Astrocyte of the spinal cord (primary cell): Measurements from ENCODE around the gene FSIP1.

Experiments used
- DNase-seq: peaks from one replicate; pipeline ENCODE4 v3.0.0; 2011; ENCODE audit warnings: low read depth, low spot score
- H3K4me3 ChIP-seq: 2 replicates; pipeline ENCODE4 v1.5.1; 2011; ENCODE audit warnings: low read depth, mild to moderate bottlenecking, low read length, moderate library complexity
- CTCF ChIP-seq: IDR thresholded peaks from 2 replicates; pipeline ENCODE4 v1.5.1; 2012; ENCODE audit warnings: low read depth, mild to moderate bottlenecking, low read length, inconsistent platforms
- in situ Hi-C: cut with HindIII; loops from 2 replicates; pipeline ENCODE4 v1.10.0; 2017; ENCODE audit warnings: low sequenced_read_pairs

FSIP1 gene

GRCh38 chr15:39680868-39681267 lies 101.8 kb downstream of the FSIP1 start:
- in situ Hi-C loops, result no loop called here
- no peak for TF ChIP-seq CTCF
- H3K4me3 ChIP-seq, result no peak overlapping the region
- DNase-seq, result peak; percentile 43

GRCh38 chr15:39672666-39673065 lies 110.0 kb downstream of the FSIP1 start:
- TF ChIP-seq CTCF, result no peak
- H3K4me3 ChIP-seq, result no peak overlapping the region
- in situ Hi-C loops, result no loop called here
- DNase-seq, result no peak

- no peak overlapping the region for H3K4me3 ChIP-seq
- TF ChIP-seq CTCF, result no peak
- in situ Hi-C loops, result no loop called here
- no peak for DNase-seq
Observed at GRCh38 chr15:39672184-39672583, 110.5 kb downstream of the FSIP1 start.

GRCh38 chr15:39670687-39671086 lies 112.0 kb downstream of the FSIP1 start:
- no peak for TF ChIP-seq CTCF
- no peak overlapping the region for H3K4me3 ChIP-seq
- in situ Hi-C loops, result no loop called here
- no peak for DNase-seq

GRCh38 chr15:39669661-39670060 lies 113.0 kb downstream of the FSIP1 start:
- DNase-seq, result no peak
- no peak overlapping the region for H3K4me3 ChIP-seq
- in situ Hi-C loops, result no loop called here
- TF ChIP-seq CTCF, result no peak

GRCh38 chr15:39669241-39669640 lies 113.4 kb downstream of the FSIP1 start:
- in situ Hi-C loops, result no loop called here
- DNase-seq, result no peak
- no peak for TF ChIP-seq CTCF

GRCh38 chr15:39668457-39668856 lies 114.2 kb downstream of the FSIP1 start:
- no peak for DNase-seq
- H3K4me3 ChIP-seq, result no peak overlapping the region
- TF ChIP-seq CTCF, result no peak
- in situ Hi-C loops, result no loop called here

More at GRCh38 chr15:39669241-39669640, 113.4 kb downstream of the FSIP1 start:
- no peak overlapping the region for H3K4me3 ChIP-seq
